GM12875 (cell line): ENCODE measurements around the gene ZNF658.
"Not testable (repeated sequence)": the region's sequence is repeated elsewhere in the genome, so short reads cannot be mapped to it uniquely, and the experiment has no call there.

Source experiments
- H3K4me3 ChIP-seq: one replicate; pipeline ENCODE4 v1.5.1; 2011; ENCODE audit warnings: low read depth, low read length, control low read depth

Gene ZNF658

DNA sequence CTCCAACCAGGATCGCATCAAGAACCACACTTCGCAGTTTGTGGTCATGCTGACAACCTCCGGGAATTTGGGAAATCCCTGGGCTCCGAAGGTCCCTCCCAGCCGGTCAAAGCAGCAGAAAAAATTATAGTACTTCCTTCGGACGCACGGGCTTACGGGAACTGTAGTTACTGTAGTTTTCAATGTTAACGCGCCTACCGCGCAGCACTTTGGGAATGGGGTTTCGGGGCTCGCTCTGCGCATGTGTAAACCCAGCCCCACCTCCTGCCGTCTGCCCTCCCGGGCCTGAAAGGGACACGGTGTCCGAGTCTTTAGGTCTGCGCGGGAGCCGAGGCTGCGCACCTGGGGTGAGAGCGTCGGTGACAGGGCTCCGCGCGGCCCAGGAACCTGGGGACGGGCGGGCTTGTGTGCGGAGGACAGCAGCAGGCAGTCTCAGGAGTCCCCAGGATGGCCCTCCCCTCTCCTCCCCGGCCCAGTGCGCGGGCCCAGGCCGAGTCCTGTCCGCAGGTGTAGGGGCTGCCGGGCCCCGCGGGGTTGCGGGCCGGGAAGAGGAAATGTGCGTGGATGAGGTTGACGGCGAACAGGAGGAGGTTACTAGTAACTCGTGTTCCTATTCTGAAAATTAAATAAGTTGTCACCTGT lies at the start of gene ZNF658:
TSS of gene ZNF658 (plus strand) at position 236 of the 642 bp plus-strand sequence. CDS start 2,837 bp downstream, outside the sequence.
- peak within 1 kb of the TSS; percentile 45 for H3K4me3 ChIP-seq

DNA sequence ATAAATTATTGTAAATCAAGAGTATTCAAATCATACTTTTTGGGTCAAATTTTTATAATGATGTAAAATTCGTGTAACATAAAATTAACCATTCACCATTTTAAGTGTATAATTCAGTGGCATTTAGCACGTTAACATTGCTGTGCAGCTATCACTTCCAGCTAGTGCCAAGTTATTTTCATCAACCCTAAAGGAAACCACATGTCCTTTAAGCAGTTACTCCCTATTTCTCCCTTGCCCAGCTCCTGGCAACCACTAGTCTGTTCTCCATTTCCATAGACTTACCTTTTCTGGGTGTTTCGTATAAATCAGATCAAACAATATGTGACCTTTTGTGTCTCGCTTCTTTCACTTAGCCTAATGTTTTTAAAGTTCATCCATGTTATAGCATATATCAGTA lies 38.8 kb upstream of the ZNF658 start:
- not testable (repeated sequence) for H3K4me3 ChIP-seq

DNA sequence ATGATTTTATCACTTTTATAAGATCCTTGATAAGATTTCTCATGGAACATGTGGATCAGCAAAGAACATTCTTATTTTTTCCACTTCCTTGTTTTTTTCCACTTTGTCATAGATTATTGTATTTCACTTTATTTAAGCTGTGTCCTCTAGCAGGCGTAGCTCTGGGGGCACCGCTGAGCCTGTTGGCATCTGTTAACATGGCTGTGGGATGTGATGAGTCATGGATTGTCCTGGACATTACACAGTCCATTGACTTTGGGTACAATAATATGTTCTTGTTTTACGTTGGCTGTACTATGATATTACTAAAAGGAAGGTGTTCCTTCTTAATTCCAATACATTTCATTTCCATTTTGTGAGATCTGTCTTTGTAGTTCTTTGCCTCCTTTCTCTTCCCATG lies 31.9 kb upstream of the ZNF658 start:
- not testable (repeated sequence) for H3K4me3 ChIP-seq

DNA sequence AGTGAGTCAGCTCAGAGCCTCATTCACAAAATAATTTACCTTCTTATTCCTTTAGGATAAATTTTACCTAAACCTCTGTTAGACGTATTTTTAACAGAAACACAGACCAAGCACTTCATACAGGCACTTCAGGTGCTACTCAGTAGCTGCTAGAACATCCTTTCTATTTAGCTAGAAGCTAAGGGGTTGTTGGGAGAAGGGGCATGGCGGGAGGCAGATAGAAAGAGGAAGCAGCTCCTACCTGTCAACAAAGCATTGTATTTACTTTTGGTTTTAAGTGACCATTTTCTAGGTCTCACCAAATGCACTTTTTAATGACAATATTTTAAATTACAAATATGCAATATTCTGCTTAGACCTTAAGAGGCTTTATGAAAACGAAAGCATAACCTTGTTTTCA lies 19.9 kb upstream of the ZNF658 start:
- H3K4me3 ChIP-seq: not testable (repeated sequence)

DNA sequence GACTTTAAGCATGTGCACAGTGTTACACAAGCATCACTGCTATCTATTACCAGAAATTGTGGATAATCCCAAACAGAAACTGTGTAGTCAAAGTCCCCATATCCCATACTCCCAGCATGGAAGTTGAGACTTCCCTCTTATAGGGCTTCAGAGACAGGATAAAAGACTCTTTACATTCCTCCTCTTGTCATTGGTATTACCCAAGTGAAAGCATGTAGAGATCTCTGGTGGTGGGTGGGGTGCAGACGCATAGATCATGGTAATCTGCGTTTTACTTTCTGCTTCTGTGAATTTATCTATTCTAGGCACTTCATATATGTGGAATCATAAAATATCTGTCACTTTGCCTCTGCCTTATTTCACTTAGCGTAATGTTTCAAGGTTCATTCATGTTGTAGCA lies 18.7 kb upstream of the ZNF658 start:
- not testable (repeated sequence) for H3K4me3 ChIP-seq

DNA sequence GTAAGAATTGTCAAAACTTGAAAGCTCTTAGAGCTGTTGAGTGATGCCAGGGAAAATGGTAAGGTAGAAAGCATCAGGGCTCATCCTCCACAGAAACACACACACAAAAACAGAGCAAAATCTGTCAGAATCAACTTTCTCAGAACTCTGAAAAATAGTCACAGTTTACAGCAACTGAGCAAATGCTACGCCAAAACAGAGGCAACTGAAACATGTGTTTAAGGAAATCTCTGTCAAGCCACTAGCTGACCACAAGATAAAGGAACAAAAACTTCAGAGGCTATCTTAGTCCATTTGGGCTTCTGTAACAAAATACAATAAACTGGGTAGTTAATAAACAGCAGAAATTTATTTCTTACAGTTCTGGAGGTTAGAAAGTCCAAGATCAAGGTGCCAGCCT lies 10.2 kb upstream of the ZNF658 start:
- H3K4me3 ChIP-seq: not testable (repeated sequence)

DNA sequence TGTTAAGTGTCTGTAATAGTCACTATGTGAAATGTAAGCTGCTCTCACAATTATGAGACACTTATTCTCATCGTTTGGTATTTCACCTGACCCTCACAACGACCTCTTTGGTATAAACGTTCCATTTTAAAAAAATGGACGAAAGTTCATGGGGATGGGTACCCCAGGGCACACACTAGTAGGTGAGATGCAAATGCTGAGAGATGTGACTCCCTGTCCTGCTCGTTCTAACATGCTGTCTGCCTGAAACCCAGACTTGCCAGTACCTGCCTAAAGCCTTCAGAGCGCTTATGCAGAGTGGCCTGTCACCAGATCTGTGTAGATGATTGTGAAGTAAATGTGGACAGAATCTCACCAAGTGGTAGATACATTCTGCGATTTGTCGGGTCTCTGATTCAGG lies 616 bp downstream of the ZNF658 start:
- peak overlapping the region; percentile 45 for H3K4me3 ChIP-seq

DNA sequence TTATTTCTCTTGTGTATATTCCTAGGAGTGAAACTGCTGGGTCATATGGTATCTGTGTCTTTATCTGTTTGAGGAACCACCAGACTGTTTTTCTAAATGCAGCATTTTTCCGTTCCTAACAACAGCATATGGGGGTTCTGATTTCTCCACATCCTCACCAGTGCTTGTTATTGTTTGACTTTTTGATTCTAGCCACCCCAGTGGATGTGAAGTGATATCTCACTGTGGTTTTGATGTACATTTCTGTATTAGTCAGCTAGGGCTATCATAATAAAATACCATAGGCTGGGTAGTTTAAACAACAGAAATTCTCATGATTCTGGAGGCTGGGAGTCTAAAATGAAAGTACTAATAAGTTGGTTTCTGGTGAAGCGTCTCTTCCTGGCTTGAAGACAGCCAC lies 9.0 kb downstream of the ZNF658 start:
- not testable (repeated sequence) for H3K4me3 ChIP-seq

DNA sequence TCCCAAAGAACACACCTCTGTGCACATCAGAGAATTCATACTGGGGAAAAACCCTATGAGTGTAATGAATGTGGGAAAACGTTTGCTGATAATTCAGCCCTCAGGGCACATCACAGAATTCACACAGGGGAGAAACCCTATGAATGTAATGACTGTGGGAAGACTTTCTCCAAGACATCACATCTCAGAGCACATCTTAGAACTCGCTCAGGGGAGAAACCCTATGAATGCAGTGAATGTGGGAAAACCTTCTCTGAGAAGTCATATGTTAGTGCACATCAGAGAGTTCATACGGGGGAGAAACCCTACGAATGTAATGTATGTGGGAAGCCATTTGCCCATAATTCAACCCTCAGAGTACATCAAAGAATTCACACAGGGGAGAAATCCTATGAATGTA lies 19.5 kb downstream of the ZNF658 start:
- H3K4me3 ChIP-seq: not testable (repeated sequence)

DNA sequence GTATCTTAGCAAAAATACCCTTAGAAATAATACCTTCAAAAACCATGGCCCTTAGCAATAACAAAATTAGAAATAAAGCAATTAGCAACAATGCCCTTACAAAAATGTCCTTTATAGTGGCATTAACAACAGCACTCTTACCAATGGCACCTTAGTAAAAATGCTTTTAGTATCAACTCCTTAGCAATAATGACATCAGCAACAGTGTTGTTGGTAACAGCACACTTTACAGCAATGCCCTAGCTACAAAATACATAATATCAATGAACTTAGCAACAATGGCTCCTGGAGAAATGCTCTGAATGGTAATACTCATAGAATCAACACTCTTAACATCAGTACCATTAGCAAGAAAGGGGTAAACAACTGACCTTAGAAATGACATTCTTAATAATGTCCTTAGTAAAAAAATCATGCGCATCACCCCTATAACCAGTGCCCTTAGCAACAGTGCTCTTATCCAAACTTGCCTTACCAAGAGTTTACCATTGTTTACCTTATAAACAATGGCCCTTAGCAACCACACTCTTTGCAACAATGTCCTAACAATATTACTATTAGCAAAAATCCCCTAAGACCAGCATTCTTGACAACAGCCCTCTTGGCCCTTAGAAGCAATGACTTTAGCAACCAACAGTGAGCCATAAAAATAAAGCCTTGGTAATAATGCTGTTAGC lies 35.8 kb downstream of the ZNF658 start:
- not testable (repeated sequence) for H3K4me3 ChIP-seq

DNA sequence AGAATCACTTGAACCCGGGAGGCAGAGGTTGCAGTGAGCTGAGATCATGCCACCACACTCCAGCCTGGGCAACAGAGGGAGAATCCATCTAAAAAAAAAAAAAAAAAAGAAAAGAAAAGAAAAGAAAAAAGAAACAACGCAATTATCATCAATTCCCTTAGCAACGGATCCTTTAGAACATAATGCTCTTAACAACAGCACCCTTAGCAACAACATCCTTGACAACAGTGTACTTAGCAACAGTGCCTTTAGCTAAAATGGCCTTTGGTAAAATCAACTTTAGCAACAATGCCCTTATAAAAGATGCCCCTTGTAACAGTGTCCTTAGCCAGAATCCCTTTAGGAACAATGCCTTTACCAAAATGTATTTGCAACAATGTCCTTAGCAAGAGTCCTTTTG lies 37.1 kb downstream of the ZNF658 start:
- not testable (repeated sequence) for H3K4me3 ChIP-seq

DNA sequence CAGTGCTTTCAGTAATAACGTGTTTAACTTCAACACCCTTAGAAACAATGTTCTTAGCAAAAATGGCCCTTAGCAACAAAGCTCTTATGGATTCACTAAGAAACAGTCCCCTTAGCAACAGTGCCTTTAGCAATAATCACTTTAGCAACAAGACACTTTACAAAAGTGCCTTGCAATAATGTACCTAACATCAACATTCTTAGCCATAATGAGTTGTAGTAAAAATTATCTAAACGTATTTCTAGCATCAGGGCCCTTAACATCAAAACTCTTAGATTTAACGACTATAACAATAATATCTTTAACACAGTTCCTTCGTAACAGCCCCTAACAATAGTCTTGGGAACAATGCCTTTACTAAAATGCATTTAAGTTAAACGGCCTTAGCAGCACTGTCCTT lies 37.8 kb downstream of the ZNF658 start:
- H3K4me3 ChIP-seq: not testable (repeated sequence)

DNA sequence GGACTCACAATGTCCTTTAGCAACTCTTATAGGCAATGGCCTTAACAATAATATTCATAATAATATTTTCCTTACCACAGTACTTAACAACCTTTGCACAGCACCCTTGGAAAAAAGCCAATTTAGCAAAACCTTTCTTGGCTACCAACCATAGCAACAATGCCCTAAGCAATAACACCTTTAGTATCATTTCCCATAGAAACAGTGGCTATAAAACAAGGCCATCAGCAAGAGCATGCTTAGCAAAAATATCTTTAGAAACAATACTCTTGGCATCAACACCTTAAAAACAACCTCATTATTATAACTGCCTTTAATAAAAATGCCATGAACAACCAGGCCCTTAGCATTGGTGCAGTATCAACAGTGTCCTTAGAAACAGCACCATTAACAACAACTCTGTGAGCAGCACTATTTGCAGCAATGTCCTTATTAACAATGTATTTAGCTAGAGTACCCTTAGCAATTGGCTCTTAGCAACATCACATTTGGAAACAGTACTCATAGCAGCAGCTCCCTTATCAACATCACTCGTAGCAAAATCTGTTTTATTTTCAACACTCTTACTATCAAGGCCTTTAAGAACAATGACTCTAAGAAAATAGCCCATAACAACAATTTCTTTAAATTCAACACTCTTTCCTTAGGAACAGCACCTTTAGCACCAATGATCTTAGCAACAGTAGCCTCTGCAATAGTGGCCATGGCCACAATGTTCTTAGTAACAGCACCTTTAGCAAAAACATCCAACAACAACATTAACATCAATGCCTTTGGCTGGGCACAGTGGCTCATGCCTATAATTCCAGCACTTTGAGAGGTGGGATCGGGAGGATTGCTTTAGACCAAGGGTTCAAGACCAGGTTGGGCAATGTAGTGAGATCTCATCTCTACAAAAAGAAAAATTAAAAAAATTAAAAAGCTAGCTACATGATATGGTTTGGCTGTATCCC lies 39.6 kb downstream of the ZNF658 start:
- H3K4me3 ChIP-seq: not testable (repeated sequence)

DNA sequence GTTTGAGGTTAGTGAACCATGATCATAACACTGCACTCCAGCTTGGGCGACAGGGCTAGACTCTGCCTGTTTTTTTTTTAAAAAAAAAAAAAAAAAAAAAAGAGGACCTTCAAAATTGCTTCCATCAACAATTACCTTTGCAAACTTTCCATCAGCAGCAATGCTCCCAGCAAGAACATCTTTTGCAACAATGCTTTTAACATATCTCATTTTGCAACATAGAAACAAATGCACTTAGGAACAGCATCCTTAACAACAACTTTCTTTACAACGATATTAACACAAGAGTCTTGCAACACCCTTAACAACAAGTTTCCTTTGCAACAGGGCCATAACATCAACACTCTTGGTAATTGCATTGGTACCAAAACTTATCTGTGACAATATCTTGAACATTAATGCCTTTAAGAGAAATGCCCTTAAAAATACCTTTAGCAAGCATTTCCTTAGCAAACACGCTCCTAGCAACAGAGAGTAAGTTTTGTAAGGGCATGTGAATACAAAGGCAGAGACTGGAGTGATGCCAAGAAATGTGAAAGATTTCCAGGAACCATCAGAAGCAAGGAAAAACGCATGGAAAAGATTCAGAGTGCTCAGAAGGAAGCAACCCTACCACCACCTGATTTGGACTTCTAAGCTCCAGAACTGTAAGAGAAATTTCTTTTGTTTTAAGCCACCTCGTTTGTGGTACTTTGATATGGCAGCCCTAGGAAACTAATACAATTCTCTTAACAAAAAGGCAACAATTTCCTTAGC lies 42.1 kb downstream of the ZNF658 start:
- H3K4me3 ChIP-seq: not testable (repeated sequence)

DNA sequence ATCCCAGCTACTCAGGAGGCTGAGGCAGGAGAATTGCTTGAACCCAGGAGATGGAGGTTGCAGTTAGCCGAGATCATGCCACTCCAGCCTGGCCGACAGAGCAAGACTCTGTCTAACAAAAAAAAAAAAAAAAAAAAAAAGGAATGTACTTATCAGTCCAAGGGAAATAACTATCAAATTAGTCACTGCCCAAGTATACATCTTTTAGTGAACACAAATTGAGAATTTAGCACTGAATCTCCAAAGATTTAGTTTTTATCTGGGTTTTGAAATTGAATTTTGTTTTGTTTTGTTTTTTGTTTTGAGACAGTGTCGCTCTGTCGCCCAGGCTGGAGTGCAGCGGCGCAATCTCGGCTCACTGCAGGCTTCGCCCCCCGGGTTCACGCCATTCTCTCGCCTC lies 52.1 kb downstream of the ZNF658 start:
- not testable (repeated sequence) for H3K4me3 ChIP-seq
